Left colon (tissue), 2 donors: Measurements from ENCODE around the gene PPARD. TPM values are rescaled to one million over a fixed set of nuclear protein-coding genes. Genes with fewer than 3 reads are reported as not detected.
"Not testable (repeated sequence)": the region's sequence is repeated elsewhere in the genome, so short reads cannot be mapped to it uniquely, and the experiment has no call there.

ENCODE experiments used
- ATAC-seq: fragments of 200-7000 bp; cut with Tn5 transposase; one replicate; pipeline ENCODE4 v1.9.1; 2020; ENCODE audit warnings: mild to moderate bottlenecking, moderate library complexity
- DNase-seq, 2 donors: peaks; one replicate each; pipeline ENCODE4 v3.0.0-alpha.2; 2020
- intact Hi-C, 2 donors: fragments of 100-400 bp; cut with DNase I in 1 of 2; cut with micrococcal nuclease in 1 of 2; formaldehyde crosslinking; loops; one replicate each; pipeline versions ENCODE4 v1.11.2 to v1.14.0; 2022; cut with DNase I, micrococcal nuclease
- total RNA-seq, 2 donors: library from RNA; stranded (reverse); fragmentation: NEBNext Ultra II Directional; extraction: Animal tissue kit (Norgen Biotek cat#: 25700); gene quantifications; one replicate each; pipeline ENCODE4 v1.2.1, GENCODE V29; 2021
- donor health status: DM: no; HTN: no; CAD: no.
- donor health status: DM: yes; HTN: yes; CAD: no.

The PPARD gene
- total RNA-seq, 2 donors from 2014 or later = 36.0 to 68.0 TPM

DNA sequence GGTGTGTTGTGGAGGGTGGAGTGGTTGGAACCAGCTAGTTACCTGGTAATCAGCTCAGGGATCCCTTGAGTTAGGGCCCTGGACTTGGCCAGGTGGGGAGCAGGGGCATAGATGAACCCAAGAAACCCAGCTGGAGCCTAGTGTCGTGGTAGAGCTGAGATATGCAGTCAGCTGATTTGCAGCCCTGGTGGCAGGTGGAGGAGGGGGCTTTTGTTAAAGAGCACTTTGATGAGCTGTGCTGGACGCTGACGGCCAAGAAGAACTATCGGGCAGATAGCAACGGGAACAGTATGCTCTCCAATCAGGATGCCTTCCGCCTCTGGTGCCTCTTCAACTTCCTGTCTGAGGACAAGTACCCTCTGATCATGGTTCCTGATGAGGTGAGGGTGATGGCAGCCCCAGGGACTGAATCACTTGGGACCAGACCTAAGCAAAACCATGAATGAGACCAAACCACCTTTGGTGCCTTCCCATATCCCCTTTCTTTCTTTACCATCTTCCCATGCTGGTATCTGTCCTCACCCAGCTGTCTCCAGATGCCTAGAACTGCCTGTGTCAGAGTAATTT, 32.0 kb upstream of the PPARD start:
- ATAC-seq (no peak), DNase-seq (no peak)
- intact Hi-C loops = no loop called here

DNA sequence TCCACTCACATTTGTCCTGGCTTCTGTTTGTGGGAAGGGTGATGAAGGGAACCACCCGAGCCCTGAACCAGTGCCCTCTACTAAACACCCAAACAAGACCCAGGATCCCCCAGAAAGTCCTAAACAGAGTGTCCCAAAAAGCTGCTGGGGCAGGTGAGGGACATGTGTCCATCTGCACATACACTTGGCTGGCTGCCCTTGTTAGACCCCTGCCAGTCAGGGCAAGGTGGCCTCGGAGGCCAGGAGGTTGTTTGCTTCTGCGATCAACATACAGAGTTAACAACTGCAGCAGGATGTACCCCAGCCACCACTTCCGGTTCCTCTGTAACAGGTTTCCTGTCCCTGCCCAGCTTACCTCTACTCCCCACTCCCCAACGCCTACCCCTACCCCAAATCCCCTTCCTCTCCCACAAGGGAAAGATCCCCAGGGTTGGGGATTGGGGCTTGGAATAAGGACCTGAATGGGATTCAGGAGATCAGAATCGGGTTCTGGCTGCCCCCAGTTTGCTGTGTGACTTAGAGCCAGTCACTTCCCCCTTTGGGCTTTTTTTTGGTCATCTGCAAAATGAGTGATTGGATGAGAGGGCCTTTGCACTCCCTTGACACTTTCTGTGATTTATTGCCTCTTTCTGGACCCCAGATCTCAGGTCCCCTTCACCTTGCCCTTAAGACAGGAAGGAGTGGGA, 30.8 kb upstream of the PPARD start:
- intact Hi-C loops = no loop called here
- ATAC-seq (no peak), DNase-seq (no peak)

DNA sequence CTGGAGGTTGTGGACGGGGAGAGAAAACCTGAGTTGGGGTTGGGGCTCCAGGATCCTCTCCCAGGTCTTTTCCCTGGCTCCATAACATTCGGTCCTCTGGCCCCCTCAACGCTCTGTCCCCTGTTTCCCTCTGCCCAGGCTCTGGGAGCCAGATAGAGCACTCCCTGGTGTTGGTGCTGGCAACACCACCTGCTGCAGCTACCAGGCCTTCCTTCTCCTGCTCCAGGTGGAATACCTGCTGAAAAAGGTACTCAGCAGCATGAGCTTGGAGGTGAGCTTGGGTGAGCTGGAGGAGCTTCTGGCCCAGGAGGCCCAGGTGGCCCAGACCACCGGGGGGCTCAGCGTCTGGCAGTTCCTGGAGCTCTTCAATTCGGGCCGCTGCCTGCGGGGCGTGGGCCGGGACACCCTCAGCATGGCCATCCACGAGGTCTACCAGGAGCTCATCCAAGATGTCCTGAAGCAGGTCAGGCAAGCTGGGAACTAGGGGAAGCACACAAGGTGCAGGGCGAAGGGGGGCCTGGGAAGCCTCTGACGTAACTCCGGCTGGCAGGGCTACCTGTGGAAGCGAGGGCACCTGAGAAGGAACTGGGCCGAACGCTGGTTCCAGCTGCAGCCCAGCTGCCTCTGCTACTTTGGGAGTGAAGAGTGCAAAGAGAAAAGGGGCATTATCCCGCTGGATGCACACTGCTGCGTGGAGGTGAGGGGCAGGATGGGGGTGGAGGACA, 30.1 kb upstream of the PPARD start:
- DNase-seq (no peak), ATAC-seq (no peak)
- intact Hi-C loops = no loop called here

DNA sequence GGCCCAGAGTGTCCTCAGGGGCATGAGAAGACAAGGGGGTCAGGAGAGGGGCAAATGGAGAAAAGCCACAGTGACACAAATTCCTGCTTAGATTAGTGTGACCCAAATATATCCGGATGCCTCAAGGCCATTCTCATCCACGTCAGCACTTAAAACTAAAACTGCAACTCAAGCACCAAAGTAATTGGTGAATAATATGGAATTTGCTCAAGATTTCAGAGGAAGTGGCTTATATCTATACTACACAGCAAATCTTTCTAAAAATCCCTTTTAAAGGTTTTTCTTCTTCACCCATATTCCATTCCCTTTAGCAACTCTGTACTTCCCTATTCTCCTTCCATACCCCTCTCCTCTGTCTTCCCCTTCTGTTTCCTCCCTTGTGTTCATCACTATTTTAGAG, 29.6 kb upstream of the PPARD start:
- DNase-seq = no peak
- ATAC-seq = no peak
- intact Hi-C loops = no loop called here

GRCh38 chr6:35317483-35318195, 24.7 kb upstream of the PPARD start:
- intact Hi-C loops = no loop called here
- DNase-seq (no peak), ATAC-seq (peak; percentile 51)

GRCh38 chr6:35318196-35319171, 23.9 kb upstream of the PPARD start:
- ATAC-seq (peak; percentile 99), DNase-seq (peak; percentile 81 to 86)
- intact Hi-C loops = no loop called here

GRCh38 chr6:35319346-35320030, 22.9 kb upstream of the PPARD start:
- intact Hi-C loops = no loop called here
- ATAC-seq = no peak
- no peak for DNase-seq

- intact Hi-C loops = no loop called here
- ATAC-seq (no peak), DNase-seq (no peak)
Observed at GRCh38 chr6:35320031-35320410, 22.3 kb upstream of the PPARD start.

GRCh38 chr6:35321091-35321490, 21.3 kb upstream of the PPARD start:
- no peak for DNase-seq
- intact Hi-C loops = no loop called here
- ATAC-seq = no peak

- ATAC-seq = peak; percentile 85
- intact Hi-C loops = no loop called here
- DNase-seq = peak; percentile 56 to 77
Observed at GRCh38 chr6:35327349-35328027, 14.9 kb upstream of the PPARD start.

- peak; percentile 44 for ATAC-seq
- intact Hi-C loops = no loop called here
- no peak for DNase-seq
Observed at GRCh38 chr6:35328108-35328723, 14.1 kb upstream of the PPARD start.

GRCh38 chr6:35328965-35329364, 13.4 kb upstream of the PPARD start:
- ATAC-seq, DNase-seq, intact Hi-C loops: not testable (repeated sequence)

- ATAC-seq (no peak), DNase-seq (no peak)
- intact Hi-C loops = no loop called here
Observed at GRCh38 chr6:35330541-35331119, 11.7 kb upstream of the PPARD start.

DNA sequence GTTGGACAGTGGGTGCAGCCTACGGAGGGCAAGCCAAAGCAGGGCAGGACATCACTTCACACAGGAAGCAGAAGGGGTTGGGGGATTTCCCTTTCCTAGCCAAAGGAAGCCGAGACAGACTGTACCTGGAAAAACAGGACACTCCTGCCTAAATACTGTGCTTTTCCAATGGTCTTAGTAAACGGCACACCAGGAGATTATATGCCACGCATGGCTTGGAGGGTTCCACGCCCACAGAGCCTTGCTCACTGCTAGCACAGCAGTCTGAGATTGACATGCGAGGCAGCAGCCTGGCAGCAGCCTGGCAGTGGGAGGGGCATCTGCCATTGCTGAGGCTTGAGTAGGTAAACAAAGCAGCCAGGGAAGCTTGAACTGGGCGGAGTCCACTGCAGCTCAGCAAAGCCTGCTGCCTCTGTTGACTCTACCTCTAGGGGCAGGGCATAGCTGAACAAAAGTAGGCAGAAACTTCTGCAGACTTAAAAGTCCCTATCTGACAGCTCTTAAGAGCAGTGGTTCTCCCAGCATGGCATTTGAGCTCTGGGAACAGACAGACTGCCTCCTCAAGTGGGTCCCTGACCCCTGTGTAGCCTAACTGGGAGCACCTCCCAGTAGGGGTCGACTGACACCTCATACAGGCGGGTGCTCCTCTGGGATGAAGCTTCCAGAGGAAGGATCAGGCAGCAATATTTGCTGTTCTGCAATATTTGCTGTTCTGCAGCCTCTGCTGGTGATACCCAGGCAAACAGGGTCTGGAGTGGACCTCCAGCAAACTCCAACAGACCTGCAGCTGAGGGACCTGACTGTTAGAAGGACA, 10.1 kb upstream of the PPARD start:
- intact Hi-C loops = not testable (repeated sequence)
- ATAC-seq (peak; percentile 91), DNase-seq (peak; percentile 83 to 85)

GRCh38 chr6:35341557-35341956, 801 bp upstream of the PPARD start:
- intact Hi-C loops = loop anchor here in 1 of 2 donors (10.0 kb wide), 1 partner anchor 93 kb away; no protein-coding TSS in a partner anchor
- ATAC-seq (no peak), DNase-seq (no peak)
